HEK293 (cell line): Measurements from ENCODE around the gene KRTAP22-1.

Experiments
- CTCF ChIA-PET: fragments of 350-600 bp; formaldehyde crosslinking; extraction: SDS; loops from one replicate; lab custom pipeline; 2021; ENCODE audit warnings: antibody characterized with exemption; lab: Yijun Ruan, JAX
- POLR2A ChIA-PET: fragments of 300-600 bp; formaldehyde crosslinking; extraction: SDS; loops from one replicate; lab custom pipeline; 2020; ENCODE audit warnings: antibody characterized with exemption, inconsistent platforms; lab: Yijun Ruan, JAX
- H3K27ac ChIP-seq: fragments of 200-500 bp; sonication (Bioruptor generic); 2 replicates; pipeline ENCODE4 v1.5.1; 2014; ENCODE audit warnings: low read depth, low read length, control low read depth, inconsistent platforms; ENCODE audit errors: extremely low read depth
- H3K36me3 ChIP-seq, 2 experiments: fragments of 200-500 bp in 1 of 2; sonication (Bioruptor generic) in 1 of 2; 1 replicate in 1 of 2; 2 replicates in 1 of 2; pipeline ENCODE4 v1.5.1; 2014 to 2017; ENCODE audit warnings: inconsistent platforms in 2 of 2, low read length in 2 of 2; ENCODE audit not compliant: control insufficient read depth in 2 of 2, insufficient read depth in 1 of 2
- H3K4me1 ChIP-seq: fragments of 200-500 bp; sonication (Bioruptor generic); 2 replicates; pipeline ENCODE4 v1.5.1; 2014; ENCODE audit warnings: mild to moderate bottlenecking, low read length, inconsistent platforms; ENCODE audit not compliant: control insufficient read depth, insufficient read depth
- H3K4me3 ChIP-seq: 2 replicates; pipeline ENCODE4 v1.5.1; 2011; ENCODE audit warnings: low read depth, mild to moderate bottlenecking, control low read depth, low read length, moderate library complexity
- H3K9me3 ChIP-seq: fragments of 200-500 bp; sonication (Bioruptor generic); 2 replicates; pipeline ENCODE4 v1.5.1; 2014; ENCODE audit warnings: low read depth, low read length, inconsistent platforms; ENCODE audit not compliant: control insufficient read depth, insufficient read depth
- FEZF1 ChIP-seq: fragments of 450-650 bp; formaldehyde crosslinking; IDR thresholded peaks from 2 replicates; pipeline ENCODE4 v1.5.1; 2016; ENCODE audit warnings: missing biosample characterization, missing genetic modification characterization
- GLI4 ChIP-seq: fragments of 450-650 bp; formaldehyde crosslinking; IDR thresholded peaks from 2 replicates; pipeline ENCODE4 v1.5.1; 2016; ENCODE audit warnings: missing biosample characterization, missing genetic modification characterization
- KLF16 ChIP-seq: fragments of 450-650 bp; formaldehyde crosslinking; IDR thresholded peaks from 2 replicates; pipeline ENCODE4 v1.5.1; 2017; ENCODE audit warnings: missing biosample characterization, missing genetic modification characterization
- KLF9 ChIP-seq: fragments of 450-650 bp; formaldehyde crosslinking; IDR thresholded peaks from 2 replicates; pipeline ENCODE4 v1.5.1; 2016; ENCODE audit warnings: missing biosample characterization, missing genetic modification characterization, low read depth
- PRDM1 ChIP-seq: fragments of 450-650 bp; formaldehyde crosslinking; IDR thresholded peaks from 2 replicates; pipeline ENCODE4; 2016; ENCODE audit warnings: missing biosample characterization, missing genetic modification characterization
- SCRT1 ChIP-seq: fragments of 450-650 bp; formaldehyde crosslinking; IDR thresholded peaks from 2 replicates; pipeline ENCODE4 v1.5.1; 2016; ENCODE audit warnings: missing biosample characterization, missing genetic modification characterization, borderline replicate concordance
- WT1 ChIP-seq: fragments of 450-650 bp; formaldehyde crosslinking; IDR thresholded peaks from 2 replicates; pipeline ENCODE4 v1.5.1; 2016; ENCODE audit warnings: missing biosample characterization, missing genetic modification characterization
- YY1 ChIP-seq: fragments of 450-650 bp; formaldehyde crosslinking; IDR thresholded peaks from 2 replicates; pipeline ENCODE4 v1.5.1; 2018; ENCODE audit warnings: missing biosample characterization, missing genetic modification characterization
- ZNF2 ChIP-seq: fragments of 450-650 bp; formaldehyde crosslinking; IDR thresholded peaks from 2 replicates; pipeline ENCODE4 v1.5.1; 2016; ENCODE audit warnings: missing biosample characterization, missing genetic modification characterization
- ZNF239 ChIP-seq: fragments of 450-650 bp; formaldehyde crosslinking; IDR thresholded peaks from 2 replicates; pipeline ENCODE4 v1.5.1; 2016; ENCODE audit warnings: missing biosample characterization, missing genetic modification characterization
- ZNF266 ChIP-seq: fragments of 450-650 bp; formaldehyde crosslinking; IDR thresholded peaks from 2 replicates; pipeline ENCODE4 v1.5.1; 2016; ENCODE audit warnings: missing biosample characterization, missing genetic modification characterization, low read depth
- ZNF335 ChIP-seq: fragments of 450-650 bp; formaldehyde crosslinking; conservative IDR thresholded peaks from 2 replicates; pipeline ENCODE4 v1.5.1; 2016; ENCODE audit warnings: missing biosample characterization, missing genetic modification characterization
- ZNF433 ChIP-seq: fragments of 450-650 bp; formaldehyde crosslinking; IDR thresholded peaks from 2 replicates; pipeline ENCODE4 v1.5.1; 2016; ENCODE audit warnings: missing biosample characterization, missing genetic modification characterization, low read depth
- ZNF473 ChIP-seq: fragments of 450-650 bp; formaldehyde crosslinking; IDR thresholded peaks from 2 replicates; pipeline ENCODE4 v1.5.1; 2017; ENCODE audit warnings: missing biosample characterization, missing genetic modification characterization
- ZNF48 ChIP-seq: fragments of 450-650 bp; formaldehyde crosslinking; IDR thresholded peaks from 2 replicates; pipeline ENCODE4 v1.5.1; 2016; ENCODE audit warnings: missing biosample characterization, missing genetic modification characterization
- ZNF548 ChIP-seq: fragments of 450-650 bp; formaldehyde crosslinking; IDR thresholded peaks from 2 replicates; pipeline ENCODE4 v1.5.1; 2016; ENCODE audit warnings: missing biosample characterization, missing genetic modification characterization
- ZNF549 ChIP-seq: fragments of 450-650 bp; IDR thresholded peaks from 2 replicates; pipeline ENCODE4 v1.5.1; 2018; ENCODE audit warnings: missing biosample characterization, missing genetic modification characterization, mild to moderate bottlenecking, inconsistent platforms, moderate library complexity
- ZNF561 ChIP-seq: fragments of 450-650 bp; IDR thresholded peaks from 2 replicates; pipeline ENCODE4 v1.5.1; 2018; ENCODE audit warnings: missing biosample characterization, missing genetic modification characterization, borderline replicate concordance
- ZNF585B ChIP-seq: fragments of 450-650 bp; formaldehyde crosslinking; IDR thresholded peaks from 2 replicates; pipeline ENCODE4 v1.5.1; 2016; ENCODE audit warnings: missing biosample characterization, missing genetic modification characterization
- ZNF610 ChIP-seq: fragments of 450-650 bp; formaldehyde crosslinking; IDR thresholded peaks from 2 replicates; pipeline ENCODE4 v1.5.1; 2016; ENCODE audit warnings: missing biosample characterization, missing genetic modification characterization, borderline replicate concordance
- ZNF658 ChIP-seq: fragments of 450-650 bp; formaldehyde crosslinking; IDR thresholded peaks from 2 replicates; pipeline ENCODE4; 2016; ENCODE audit warnings: missing biosample characterization, missing genetic modification characterization
- ZNF747 ChIP-seq: fragments of 450-650 bp; formaldehyde crosslinking; IDR thresholded peaks from 2 replicates; pipeline ENCODE4 v1.5.1; 2016; ENCODE audit warnings: missing biosample characterization, missing genetic modification characterization
- ZNF792 ChIP-seq: fragments of 450-650 bp; formaldehyde crosslinking; IDR thresholded peaks from 2 replicates; pipeline ENCODE4 v1.5.1; 2016; ENCODE audit warnings: missing biosample characterization, missing genetic modification characterization
- ZNF843 ChIP-seq: fragments of 450-650 bp; formaldehyde crosslinking; IDR thresholded peaks from 2 replicates; pipeline ENCODE4 v1.5.1; 2016; ENCODE audit warnings: missing biosample characterization, missing genetic modification characterization
- TF ChIP-seq, protein P1 (sequence below): fragments of 450-650 bp; formaldehyde crosslinking; IDR thresholded peaks from 2 replicates; pipeline ENCODE4 v1.5.1; 2016; ENCODE audit warnings: missing biosample characterization, missing genetic modification characterization
- TF ChIP-seq, protein P2 (sequence below): fragments of 450-650 bp; formaldehyde crosslinking; IDR thresholded peaks from 2 replicates; pipeline ENCODE4 v1.5.1; 2016; ENCODE audit warnings: missing biosample characterization, missing genetic modification characterization
- TF ChIP-seq, protein P3 (sequence below): fragments of 450-650 bp; formaldehyde crosslinking; IDR thresholded peaks from 2 replicates; pipeline ENCODE4 v1.5.1; 2017; ENCODE audit warnings: missing biosample characterization, mild to moderate bottlenecking, missing genetic modification characterization, moderate library complexity
- TF ChIP-seq, protein P4 (sequence below): fragments of 450-650 bp; formaldehyde crosslinking; IDR thresholded peaks from 2 replicates; pipeline ENCODE4 v1.5.1; 2016; ENCODE audit warnings: missing biosample characterization, missing genetic modification characterization

Gene KRTAP22-1

DNA sequence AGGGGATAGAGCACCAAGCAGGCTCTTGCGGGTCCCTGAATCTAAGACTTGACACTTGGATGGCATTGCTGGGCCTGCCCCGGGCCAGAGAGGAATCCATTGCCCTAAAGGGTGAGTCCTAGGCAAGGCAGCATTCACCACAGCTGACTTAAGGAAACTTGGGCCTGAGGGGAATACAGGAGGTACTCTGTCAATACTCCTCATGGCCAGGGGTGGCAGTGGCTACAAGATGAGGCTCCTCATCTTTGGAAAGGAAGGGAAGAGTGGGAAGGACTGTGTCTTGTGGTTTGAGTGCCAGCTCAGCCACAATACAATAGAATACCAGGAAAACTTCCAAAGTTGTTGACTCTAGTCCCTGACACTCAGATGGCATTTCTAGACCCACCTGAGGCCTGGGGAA lies 5.1 kb downstream of the KRTAP22-1 start:
- TF ChIP-seq ZNF549, result no peak
- no peak for TF ChIP-seq ZNF548
- TF ChIP-seq ZNF48, result no peak
- no peak for TF ChIP-seq ZNF747 (tag by site-specific recombination)
- TF ChIP-seq, protein P1, sequence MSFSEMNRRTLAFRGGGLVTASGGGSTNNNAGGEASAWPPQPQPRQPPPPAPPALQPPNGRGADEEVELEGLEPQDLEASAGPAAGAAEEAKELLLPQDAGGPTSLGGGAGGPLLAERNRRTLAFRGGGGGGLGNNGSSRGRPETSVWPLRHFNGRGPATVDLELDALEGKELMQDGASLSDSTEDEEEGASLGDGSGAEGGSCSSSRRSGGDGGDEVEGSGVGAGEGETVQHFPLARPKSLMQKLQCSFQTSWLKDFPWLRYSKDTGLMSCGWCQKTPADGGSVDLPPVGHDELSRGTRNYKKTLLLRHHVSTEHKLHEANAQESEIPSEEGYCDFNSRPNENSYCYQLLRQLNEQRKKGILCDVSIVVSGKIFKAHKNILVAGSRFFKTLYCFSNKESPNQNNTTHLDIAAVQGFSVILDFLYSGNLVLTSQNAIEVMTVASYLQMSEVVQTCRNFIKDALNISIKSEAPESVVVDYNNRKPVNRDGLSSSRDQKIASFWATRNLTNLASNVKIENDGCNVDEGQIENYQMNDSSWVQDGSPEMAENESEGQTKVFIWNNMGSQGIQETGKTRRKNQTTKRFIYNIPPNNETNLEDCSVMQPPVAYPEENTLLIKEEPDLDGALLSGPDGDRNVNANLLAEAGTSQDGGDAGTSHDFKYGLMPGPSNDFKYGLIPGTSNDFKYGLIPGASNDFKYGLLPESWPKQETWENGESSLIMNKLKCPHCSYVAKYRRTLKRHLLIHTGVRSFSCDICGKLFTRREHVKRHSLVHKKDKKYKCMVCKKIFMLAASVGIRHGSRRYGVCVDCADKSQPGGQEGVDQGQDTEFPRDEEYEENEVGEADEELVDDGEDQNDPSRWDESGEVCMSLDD (tag by site-specific recombination), result no peak
- TF ChIP-seq, protein P2, sequence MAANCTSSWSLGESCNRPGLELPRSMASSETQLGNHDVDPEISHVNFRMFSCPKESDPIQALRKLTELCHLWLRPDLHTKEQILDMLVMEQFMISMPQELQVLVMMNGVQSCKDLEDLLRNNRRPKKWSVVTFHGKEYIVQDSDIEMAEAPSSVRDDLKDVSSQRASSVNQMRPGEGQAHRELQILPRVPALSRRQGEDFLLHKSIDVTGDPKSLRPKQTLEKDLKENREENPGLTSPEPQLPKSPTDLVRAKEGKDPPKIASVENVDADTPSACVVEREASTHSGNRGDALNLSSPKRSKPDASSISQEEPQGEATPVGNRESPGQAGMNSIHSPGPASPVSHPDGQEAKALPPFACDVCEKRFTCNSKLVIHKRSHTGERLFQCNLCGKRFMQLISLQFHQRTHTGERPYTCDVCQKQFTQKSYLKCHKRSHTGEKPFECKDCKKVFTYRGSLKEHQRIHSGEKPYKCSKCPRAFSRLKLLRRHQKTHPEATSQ, result no peak
- TF ChIP-seq ZNF2, result no peak
- TF ChIP-seq ZNF433 (tag by site-specific recombination), result no peak
- TF ChIP-seq GLI4 (tag by site-specific recombination), result no peak
- TF ChIP-seq FEZF1, result no peak
- TF ChIP-seq ZNF610 (tag by site-specific recombination), result no peak
- no peak for TF ChIP-seq YY1 (tag by site-specific recombination)
- no peak for TF ChIP-seq ZNF266 (tag by site-specific recombination)
- no peak for TF ChIP-seq ZNF561 (tag by site-specific recombination)
- TF ChIP-seq ZNF473 (tag by site-specific recombination), result no peak
- no peak for TF ChIP-seq ZNF335 (tag by site-specific recombination)
- no peak for TF ChIP-seq ZNF843 (tag by site-specific recombination)
- Histone ChIP-seq H3K4me1 (no peaks in the 10 kb centered on the region), H3K9me3 (no peaks in the 10 kb centered on the region), H3K27ac (no peak overlapping the region), H3K36me3 (no peaks in the 10 kb centered on the region), H3K4me3 (no peak overlapping the region)
- CTCF ChIA-PET, result interaction anchor here (1.2 kb wide), 1 partner anchor 92 kb away, joined by 3 read pairs; no protein-coding TSS in a partner anchor
- POLR2A ChIA-PET, result no interaction called here

DNA sequence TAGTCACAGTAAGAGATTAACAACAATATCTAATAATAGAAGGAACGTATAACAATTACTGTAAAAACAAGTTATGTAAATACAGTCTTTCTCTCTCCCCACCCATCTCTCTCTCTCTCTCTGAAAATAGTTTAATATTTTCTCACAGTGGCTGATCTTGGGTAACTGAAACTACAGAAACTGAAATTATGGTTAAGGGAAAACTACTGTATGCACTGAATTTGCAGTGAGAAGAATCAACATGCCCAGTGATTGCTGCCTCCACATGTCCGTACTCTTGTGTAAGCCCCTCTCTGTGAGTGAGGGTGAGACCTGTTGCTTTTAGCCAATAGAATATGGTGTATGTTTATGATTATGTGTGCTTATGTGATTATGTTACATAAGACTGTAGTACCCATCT lies 11.2 kb downstream of the KRTAP22-1 start:
- POLR2A ChIA-PET, result no interaction called here
- Histone ChIP-seq H3K27ac (no peak overlapping the region), H3K4me1 (no peaks in the 10 kb centered on the region), H3K4me3 (no peak overlapping the region), H3K9me3 (no peaks in the 10 kb centered on the region), H3K36me3 (no peaks in the 10 kb centered on the region)
- TF ChIP-seq ZNF239 (tag by site-specific recombination) (no peak), KLF16 (no peak), ZNF658 (tag by site-specific recombination) (no peak), KLF9 (tag by site-specific recombination) (no peak), SCRT1 (tag by site-specific recombination) (no peak), WT1 (tag by site-specific recombination) (no peak), PRDM1 (no peak), ZNF792 (tag by site-specific recombination) (no peak), ZNF585B (tag by site-specific recombination) (no peak)
- TF ChIP-seq, protein P3, sequence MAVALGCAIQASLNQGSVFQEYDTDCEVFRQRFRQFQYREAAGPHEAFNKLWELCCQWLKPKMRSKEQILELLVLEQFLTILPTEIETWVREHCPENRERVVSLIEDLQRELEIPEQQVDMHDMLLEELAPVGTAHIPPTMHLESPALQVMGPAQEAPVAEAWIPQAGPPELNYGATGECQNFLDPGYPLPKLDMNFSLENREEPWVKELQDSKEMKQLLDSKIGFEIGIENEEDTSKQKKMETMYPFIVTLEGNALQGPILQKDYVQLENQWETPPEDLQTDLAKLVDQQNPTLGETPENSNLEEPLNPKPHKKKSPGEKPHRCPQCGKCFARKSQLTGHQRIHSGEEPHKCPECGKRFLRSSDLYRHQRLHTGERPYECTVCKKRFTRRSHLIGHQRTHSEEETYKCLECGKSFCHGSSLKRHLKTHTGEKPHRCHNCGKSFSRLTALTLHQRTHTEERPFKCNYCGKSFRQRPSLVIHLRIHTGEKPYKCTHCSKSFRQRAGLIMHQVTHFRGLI, result no peak
- TF ChIP-seq, protein P4, sequence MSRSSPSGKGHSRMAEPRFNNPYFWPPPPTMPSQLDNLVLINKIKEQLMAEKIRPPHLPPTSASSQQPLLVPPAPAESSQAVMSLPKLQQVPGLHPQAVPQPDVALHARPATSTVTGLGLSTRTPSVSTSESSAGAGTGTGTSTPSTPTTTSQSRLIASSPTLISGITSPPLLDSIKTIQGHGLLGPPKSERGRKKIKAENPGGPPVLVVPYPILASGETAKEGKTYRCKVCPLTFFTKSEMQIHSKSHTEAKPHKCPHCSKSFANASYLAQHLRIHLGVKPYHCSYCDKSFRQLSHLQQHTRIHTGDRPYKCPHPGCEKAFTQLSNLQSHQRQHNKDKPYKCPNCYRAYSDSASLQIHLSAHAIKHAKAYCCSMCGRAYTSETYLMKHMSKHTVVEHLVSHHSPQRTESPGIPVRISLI (tag by site-specific recombination), result no peak
- CTCF ChIA-PET, result no interaction called here
